WERI-Rb-1 (cell line): Measurements from ENCODE around the gene OAS3.
"Not testable (repeated sequence)": the region's sequence is repeated elsewhere in the genome, so short reads cannot be mapped to it uniquely, and the experiment has no call there.

Experiments used
- DNase-seq: peaks from one replicate; pipeline ENCODE4 v3.0.0-alpha.2; 2020
- H3K27ac ChIP-seq: fragments of 250-450 bp; sonication (Bioruptor Pico); 2 replicates; pipeline ENCODE4 v1.5.1; 2020; ENCODE audit warnings: mild to moderate bottlenecking, moderate library complexity
- H3K27me3 ChIP-seq: fragments of 250-450 bp; sonication (Bioruptor Pico); 2 replicates; pipeline ENCODE4 v1.5.1; 2021; ENCODE audit warnings: mild to moderate bottlenecking, low read depth, moderate library complexity; ENCODE audit not compliant: insufficient read depth, severe bottlenecking
- H3K36me3 ChIP-seq: fragments of 250-450 bp; sonication (Bioruptor Pico); 2 replicates; pipeline ENCODE4 v1.5.1; 2020; ENCODE audit warnings: mild to moderate bottlenecking, moderate library complexity
- H3K4me3 ChIP-seq: 2 replicates; pipeline ENCODE4 v1.5.1; 2011; ENCODE audit warnings: low read depth, mild to moderate bottlenecking, control low read depth, low read length
- H3K9me3 ChIP-seq: fragments of 250-450 bp; sonication (Bioruptor Pico); 2 replicates; pipeline ENCODE4 v1.5.1; 2021; ENCODE audit warnings: mild to moderate bottlenecking, moderate library complexity; ENCODE audit not compliant: severe bottlenecking
- TF ChIP-seq, protein P1 (sequence below): IDR thresholded peaks from 2 replicates; pipeline ENCODE4 v1.5.1; 2011; ENCODE audit warnings: low read depth, mild to moderate bottlenecking, control low read depth, inconsistent platforms, low read length

The OAS3 gene

DNA sequence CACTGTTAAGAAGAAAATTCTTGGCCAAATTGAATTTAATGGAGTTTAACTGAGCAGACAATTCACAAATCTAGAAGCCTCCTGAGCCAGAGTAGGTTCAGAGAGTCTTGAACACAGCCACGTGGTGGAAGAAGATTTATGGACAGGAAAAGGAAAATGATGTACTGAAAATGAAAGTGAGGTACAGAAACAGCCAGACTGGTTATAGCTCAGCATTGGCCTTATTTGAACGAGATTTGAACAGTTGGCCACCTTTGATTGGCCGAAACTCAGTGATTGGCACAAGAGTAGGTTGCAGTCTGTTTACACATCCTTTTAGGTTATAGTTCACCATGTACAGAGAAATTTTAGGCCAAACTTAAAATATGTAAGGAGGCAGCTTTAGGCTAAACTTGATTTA lies 50.0 kb downstream of the OAS3 start:
- peaks cover 63% of the 10 kb centered on the region for H3K27me3 ChIP-seq
- H3K27ac ChIP-seq: no peak overlapping the region
- DNase-seq: no peak
- H3K36me3 ChIP-seq: no peaks in the 10 kb centered on the region
- H3K9me3 ChIP-seq: no peaks in the 10 kb centered on the region
- no peak overlapping the region for H3K4me3 ChIP-seq
- TF ChIP-seq, protein P1, sequence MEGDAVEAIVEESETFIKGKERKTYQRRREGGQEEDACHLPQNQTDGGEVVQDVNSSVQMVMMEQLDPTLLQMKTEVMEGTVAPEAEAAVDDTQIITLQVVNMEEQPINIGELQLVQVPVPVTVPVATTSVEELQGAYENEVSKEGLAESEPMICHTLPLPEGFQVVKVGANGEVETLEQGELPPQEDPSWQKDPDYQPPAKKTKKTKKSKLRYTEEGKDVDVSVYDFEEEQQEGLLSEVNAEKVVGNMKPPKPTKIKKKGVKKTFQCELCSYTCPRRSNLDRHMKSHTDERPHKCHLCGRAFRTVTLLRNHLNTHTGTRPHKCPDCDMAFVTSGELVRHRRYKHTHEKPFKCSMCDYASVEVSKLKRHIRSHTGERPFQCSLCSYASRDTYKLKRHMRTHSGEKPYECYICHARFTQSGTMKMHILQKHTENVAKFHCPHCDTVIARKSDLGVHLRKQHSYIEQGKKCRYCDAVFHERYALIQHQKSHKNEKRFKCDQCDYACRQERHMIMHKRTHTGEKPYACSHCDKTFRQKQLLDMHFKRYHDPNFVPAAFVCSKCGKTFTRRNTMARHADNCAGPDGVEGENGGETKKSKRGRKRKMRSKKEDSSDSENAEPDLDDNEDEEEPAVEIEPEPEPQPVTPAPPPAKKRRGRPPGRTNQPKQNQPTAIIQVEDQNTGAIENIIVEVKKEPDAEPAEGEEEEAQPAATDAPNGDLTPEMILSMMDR: no peak

DNA sequence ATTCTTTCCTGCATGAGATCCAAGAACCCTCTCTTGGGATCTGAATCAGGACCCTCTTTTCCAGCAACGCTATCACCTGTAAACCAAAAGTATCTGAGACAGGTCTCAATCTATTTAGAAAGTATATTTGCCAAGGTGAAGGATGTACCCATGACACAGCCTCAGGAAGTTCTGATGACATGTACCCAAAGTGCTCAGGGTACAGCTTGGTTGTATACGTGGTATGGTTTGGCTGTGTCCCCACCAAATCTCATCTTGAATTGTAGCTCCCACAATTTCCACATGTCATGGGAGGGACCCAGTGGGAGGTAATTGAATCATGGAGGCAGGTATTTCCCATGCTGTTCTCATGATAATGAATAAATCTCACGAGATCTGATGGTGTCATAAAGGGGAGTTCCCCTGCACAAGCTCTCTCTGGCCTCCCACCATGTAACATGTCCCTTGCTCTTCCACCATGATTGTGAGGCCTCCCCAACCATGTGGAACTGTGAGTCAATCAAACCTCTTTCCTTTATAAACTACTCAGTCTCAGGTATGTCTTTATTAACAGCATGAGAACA lies 50.6 kb downstream of the OAS3 start:
- not testable (repeated sequence) for H3K4me3 ChIP-seq, DNase-seq, H3K36me3 ChIP-seq, H3K9me3 ChIP-seq, H3K27ac ChIP-seq
- H3K27me3 ChIP-seq: peaks cover 57% of the 10 kb centered on the region

DNA sequence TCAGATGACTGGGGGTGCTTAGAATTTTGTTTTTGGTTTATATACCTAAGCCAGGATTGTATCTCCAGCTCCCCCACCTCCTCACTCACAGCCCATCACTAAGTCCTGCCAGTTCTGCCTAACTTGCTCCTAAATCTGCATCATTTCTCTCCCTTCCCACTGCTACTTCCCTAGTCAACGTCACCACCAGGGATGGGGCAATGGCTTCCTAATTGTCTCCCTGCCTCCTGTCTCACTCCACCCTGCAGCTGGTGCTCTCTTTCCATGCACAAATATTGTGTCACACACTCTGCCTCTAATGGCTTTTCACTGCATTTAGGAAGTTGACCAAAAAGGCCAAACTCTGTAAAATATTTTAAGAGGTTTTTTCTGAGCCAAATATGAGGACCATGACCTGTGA lies 51.5 kb downstream of the OAS3 start:
- peaks cover 49% of the 10 kb centered on the region for H3K27me3 ChIP-seq
- no peaks in the 10 kb centered on the region for H3K36me3 ChIP-seq
- H3K4me3 ChIP-seq: no peak overlapping the region
- TF ChIP-seq, protein P1: no peak
- no peaks in the 10 kb centered on the region for H3K9me3 ChIP-seq
- no peak for DNase-seq
- H3K27ac ChIP-seq: no peak overlapping the region

DNA sequence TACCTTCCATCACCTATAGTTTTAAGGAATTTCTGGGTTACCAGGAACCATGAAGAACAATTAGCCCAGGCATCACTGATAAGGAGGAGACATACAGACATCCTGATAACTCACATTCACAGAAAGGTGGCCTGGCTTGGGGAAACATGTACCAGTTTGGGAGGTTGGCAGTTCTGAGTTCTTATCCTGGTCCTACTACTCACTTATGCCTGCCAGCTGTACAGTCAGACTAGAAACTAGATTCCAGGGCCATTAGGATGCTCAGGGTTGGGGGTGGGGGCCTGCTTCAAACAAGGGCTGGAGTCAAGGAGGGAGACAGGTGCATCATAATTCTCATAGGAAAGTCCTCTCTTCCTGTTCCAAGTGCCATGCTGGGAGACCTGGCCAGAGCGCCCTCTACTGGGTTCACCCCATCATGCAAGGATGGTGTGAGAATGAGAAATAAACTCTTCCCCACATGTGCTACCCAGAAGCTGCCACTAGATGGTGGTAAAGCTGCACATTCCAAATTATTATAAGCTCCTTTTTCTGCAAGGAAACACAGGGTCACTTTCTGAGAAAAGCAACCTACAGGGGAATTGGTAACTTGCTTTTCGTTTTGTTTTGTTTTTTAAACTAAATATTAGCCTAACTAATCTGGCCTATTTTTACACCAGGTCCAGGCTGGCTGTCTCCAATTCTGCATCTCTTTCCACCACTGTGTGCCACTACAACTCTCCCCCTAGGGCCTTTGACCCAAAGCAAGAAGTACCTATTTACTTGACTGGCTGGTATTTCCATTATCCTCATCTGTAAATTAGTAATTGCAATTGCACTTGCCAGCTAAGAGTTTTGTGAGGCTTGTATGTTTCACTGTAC lies 54.5 kb downstream of the OAS3 start:
- Histone ChIP-seq H3K4me3 (no peak overlapping the region), H3K9me3 (no peaks in the 10 kb centered on the region), H3K27ac (no peak overlapping the region), H3K36me3 (no peaks in the 10 kb centered on the region), H3K27me3 (peaks cover 25% of the 10 kb centered on the region)
- DNase-seq: peak; percentile 74
- TF ChIP-seq, protein P1: peak; percentile 94

DNA sequence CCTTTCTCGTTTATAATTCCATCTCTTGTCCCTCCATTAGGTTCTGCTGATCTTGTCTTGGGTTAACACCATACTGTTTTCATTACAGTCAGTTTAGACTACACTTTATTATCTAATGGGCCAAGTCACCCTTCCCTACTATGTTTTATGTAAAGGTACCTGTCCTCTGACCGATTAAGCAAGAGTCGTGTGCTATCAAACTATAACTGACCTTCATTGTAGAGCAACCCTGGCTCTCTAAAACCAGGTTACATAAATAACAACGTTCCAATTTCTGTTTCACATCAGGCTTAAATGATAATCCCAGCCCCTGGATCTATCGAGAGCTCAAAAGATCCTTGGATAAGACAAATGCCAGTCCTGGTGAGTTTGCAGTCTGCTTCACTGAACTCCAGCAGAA lies 56.7 kb downstream of the OAS3 start:
- peaks cover 15% of the 10 kb centered on the region for H3K9me3 ChIP-seq
- peaks cover 15% of the 10 kb centered on the region for H3K27me3 ChIP-seq
- H3K27ac ChIP-seq: no peak overlapping the region
- H3K4me3 ChIP-seq: no peak overlapping the region
- no peaks in the 10 kb centered on the region for H3K36me3 ChIP-seq
- no peak for DNase-seq
- TF ChIP-seq, protein P1: no peak

DNA sequence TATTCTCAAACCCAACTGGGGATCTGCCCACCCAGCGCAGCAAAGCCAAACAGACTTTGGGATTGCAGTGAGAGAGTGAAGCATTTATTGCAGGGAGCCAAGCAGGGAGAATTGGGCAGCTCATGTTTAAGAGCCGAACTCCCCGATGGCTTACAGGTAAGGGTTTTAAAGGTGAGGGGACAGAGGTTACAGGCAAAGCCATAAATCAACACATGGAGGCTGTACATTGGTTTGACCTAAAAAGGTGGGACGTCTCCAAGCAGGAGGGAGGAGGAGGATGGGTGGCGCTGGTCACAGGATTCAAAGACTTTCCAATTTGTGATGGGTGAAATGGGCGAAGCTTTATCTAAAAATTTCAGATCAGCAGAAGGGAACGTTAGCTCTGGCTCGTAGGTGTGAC lies 58.2 kb downstream of the OAS3 start:
- DNase-seq: no peak
- Histone ChIP-seq H3K4me3 (no peak overlapping the region), H3K27me3 (peaks cover 18% of the 10 kb centered on the region), H3K9me3 (peaks cover 15% of the 10 kb centered on the region), H3K36me3 (no peaks in the 10 kb centered on the region), H3K27ac (no peak overlapping the region)
- TF ChIP-seq, protein P1: no peak
